Glomerular visceral epithelial cell (primary cell): ENCODE data around the gene PPP1R15A.
"Not testable (repeated sequence)": the region's sequence is repeated elsewhere in the genome, so short reads cannot be mapped to it uniquely, and the experiment has no call there.

ENCODE experiments used
- DNase-seq: peaks from one replicate; pipeline ENCODE4 v3.0.0-alpha.2; 2016; ENCODE audit errors: extremely low spot score

PPP1R15A gene

GRCh38 chr19:48872182-48872883, at the start of gene PPP1R15A:
PPP1R15A (plus strand) TSS chr19:48872421; CDS start chr19:48873234, 813 bp downstream.
- peak; percentile 98 for DNase-seq

GRCh38 chr19:48822514-48822913, 49.7 kb upstream of the PPP1R15A start:
- no peak for DNase-seq

GRCh38 chr19:48826606-48827020, 45.6 kb upstream of the PPP1R15A start:
- DNase-seq, result no peak

GRCh38 chr19:48830088-48830487, 42.1 kb upstream of the PPP1R15A start:
- DNase-seq, result no peak

GRCh38 chr19:48830965-48831364, 41.3 kb upstream of the PPP1R15A start:
- DNase-seq, result no peak

GRCh38 chr19:48833049-48833448, 39.2 kb upstream of the PPP1R15A start:
- no peak for DNase-seq

- no peak for DNase-seq
These were observed 38.2 kb upstream of the PPP1R15A start for GRCh38 chr19:48833977-48834376.

- peak; percentile 87 for DNase-seq
These were observed 36.5 kb upstream of the PPP1R15A start for GRCh38 chr19:48835734-48836088.

GRCh38 chr19:48836089-48837017, 35.9 kb upstream of the PPP1R15A start, which contains the start of gene HSD17B14:
HSD17B14 (minus strand) TSS chr19:48836491; CDS start chr19:48836411, 80 bp downstream.
- no peak for DNase-seq

GRCh38 chr19:48837051-48837524, 35.1 kb upstream of the PPP1R15A start:
- no peak for DNase-seq

GRCh38 chr19:48837687-48838086, 34.5 kb upstream of the PPP1R15A start:
- no peak for DNase-seq

GRCh38 chr19:48841047-48841446, 31.2 kb upstream of the PPP1R15A start:
- DNase-seq, result no peak

- no peak for DNase-seq
These were observed 30.6 kb upstream of the PPP1R15A start for GRCh38 chr19:48841571-48841970.

- peak; percentile 78 for DNase-seq
These were observed 29.4 kb upstream of the PPP1R15A start for GRCh38 chr19:48842789-48843162.

- DNase-seq, result no peak
These were observed 27.7 kb upstream of the PPP1R15A start for GRCh38 chr19:48844472-48844871.

- no peak for DNase-seq
These were observed 26.8 kb upstream of the PPP1R15A start for GRCh38 chr19:48845384-48845783.

GRCh38 chr19:48846659-48847058, 25.6 kb upstream of the PPP1R15A start:
- DNase-seq, result not testable (repeated sequence)

GRCh38 chr19:48852292-48852691, 19.9 kb upstream of the PPP1R15A start:
- no peak for DNase-seq

GRCh38 chr19:48853483-48853882, 18.7 kb upstream of the PPP1R15A start:
- no peak for DNase-seq

GRCh38 chr19:48854103-48854502, 18.1 kb upstream of the PPP1R15A start:
- no peak for DNase-seq

GRCh38 chr19:48856921-48857320, 15.3 kb upstream of the PPP1R15A start:
- DNase-seq, result no peak

- no peak for DNase-seq
These were observed 13.1 kb upstream of the PPP1R15A start for GRCh38 chr19:48858984-48859710.
